ENCODE results near the gene CCN5. TPM values are rescaled to one million over a fixed set of nuclear protein-coding genes. Genes with fewer than 3 reads are reported as not detected.

CCN5 gene
- total RNA-seq, 2 experiments from 2014 or later = not detected

DNA sequence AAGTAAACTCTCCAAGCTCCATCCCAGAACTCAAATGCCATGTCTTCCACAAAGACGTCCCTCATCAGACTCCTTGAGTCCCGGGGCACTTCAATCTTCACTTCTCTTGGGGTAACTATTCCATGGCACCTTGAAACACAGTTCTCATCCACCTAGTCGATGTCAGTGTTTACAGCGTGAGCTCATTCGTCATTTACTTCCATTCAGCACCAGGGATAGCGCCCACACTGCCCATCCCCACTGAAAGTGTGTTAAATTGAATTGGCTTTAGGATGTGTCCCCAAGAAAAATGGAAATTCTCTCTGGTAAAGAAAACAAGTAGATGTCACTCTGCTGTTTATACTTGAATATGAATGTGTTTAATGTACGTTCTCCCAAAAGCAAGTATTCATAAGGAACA lies 61.8 kb downstream of the CCN5 start:
- TF ChIP-seq, protein P1, sequence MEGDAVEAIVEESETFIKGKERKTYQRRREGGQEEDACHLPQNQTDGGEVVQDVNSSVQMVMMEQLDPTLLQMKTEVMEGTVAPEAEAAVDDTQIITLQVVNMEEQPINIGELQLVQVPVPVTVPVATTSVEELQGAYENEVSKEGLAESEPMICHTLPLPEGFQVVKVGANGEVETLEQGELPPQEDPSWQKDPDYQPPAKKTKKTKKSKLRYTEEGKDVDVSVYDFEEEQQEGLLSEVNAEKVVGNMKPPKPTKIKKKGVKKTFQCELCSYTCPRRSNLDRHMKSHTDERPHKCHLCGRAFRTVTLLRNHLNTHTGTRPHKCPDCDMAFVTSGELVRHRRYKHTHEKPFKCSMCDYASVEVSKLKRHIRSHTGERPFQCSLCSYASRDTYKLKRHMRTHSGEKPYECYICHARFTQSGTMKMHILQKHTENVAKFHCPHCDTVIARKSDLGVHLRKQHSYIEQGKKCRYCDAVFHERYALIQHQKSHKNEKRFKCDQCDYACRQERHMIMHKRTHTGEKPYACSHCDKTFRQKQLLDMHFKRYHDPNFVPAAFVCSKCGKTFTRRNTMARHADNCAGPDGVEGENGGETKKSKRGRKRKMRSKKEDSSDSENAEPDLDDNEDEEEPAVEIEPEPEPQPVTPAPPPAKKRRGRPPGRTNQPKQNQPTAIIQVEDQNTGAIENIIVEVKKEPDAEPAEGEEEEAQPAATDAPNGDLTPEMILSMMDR (conservative IDR thresholded peaks at IDR 0.05; ENCODE audit: low read length) = no peak
- no peak for TF ChIP-seq EZH2phosphoT487 (IDR thresholded peaks at IDR 0.05; ENCODE audit: borderline replicate concordance, low read depth, low read length)
- DNase-seq (ENCODE audit: low spot score) = no peak
- H3K4me3 ChIP-seq (ENCODE audit: low read depth, low read length, poor library complexity, severe bottlenecking) = no peak overlapping the region
- no peaks in the 10 kb centered on the region for H3K79me2 ChIP-seq (ENCODE audit: insufficient read depth, low read depth, low read length)
- H3K36me3 ChIP-seq (ENCODE audit: insufficient read depth, low read length) = no peaks in the 10 kb centered on the region
- H4K20me1 ChIP-seq (ENCODE audit: insufficient read depth, low read length) = no peaks in the 10 kb centered on the region
- H3K9me3 ChIP-seq (ENCODE audit: low read length) = no peaks in the 10 kb centered on the region
- no peak overlapping the region for H3K27ac ChIP-seq (ENCODE audit: low read depth, low read length, poor library complexity, severe bottlenecking)
- no peaks in the 10 kb centered on the region for H3K9me2 ChIP-seq (ENCODE audit: insufficient read depth, low read length)
- CTCF ChIA-PET (ENCODE audit: unreplicated experiment) = no interaction called here
- intact Hi-C loops (cut with micrococcal nuclease; ENCODE audit: unreplicated experiment) = no loop called here
- no peak overlapping the region for H3K4me2 ChIP-seq (ENCODE audit: low read length)
- no peaks in the 10 kb centered on the region for H3K4me1 ChIP-seq (ENCODE audit: insufficient read depth, low read length, poor library complexity, severe bottlenecking)
- POLR2A ChIA-PET = interaction anchor here (0.5 to 0.6 kb wide), 2 partner anchors 29 to 114 kb away, joined by 3 to 7 read pairs; no protein-coding TSS in a partner anchor
- no peak overlapping the region for H2AFZ ChIP-seq (ENCODE audit: low read length)
- BruUV-seq (replicated peaks) = no TSS peak

Other genes with a start within 250 kb of the CCN5 start
- 3.2 and 5.6 TPM in 2 replicates for gene TTPAL, start 239.5 kb upstream of the CCN5 start, total RNA-seq (2014; rRNA removed; shearing (Covaris generic))
- 18.8 and 19.8 TPM in 2 replicates for gene TTPAL, start 239.5 kb upstream of the CCN5 start, total RNA-seq (2022)
- 19.3 and 24.4 TPM in 2 replicates for gene SERINC3, start 193.3 kb upstream of the CCN5 start, total RNA-seq (2014; rRNA removed; shearing (Covaris generic))
- gene SERINC3, start 193.3 kb upstream of the CCN5 start, total RNA-seq (2022) = 55.4 and 62.7 TPM in 2 replicates
- 37.2 and 46.9 TPM in 2 replicates for gene PKIG, start 132.8 kb upstream of the CCN5 start, total RNA-seq (2014; rRNA removed; shearing (Covaris generic))
- 31.7 and 34.9 TPM in 2 replicates for gene PKIG, start 132.8 kb upstream of the CCN5 start, total RNA-seq (2022)
- gene ADA, start 63.7 kb upstream of the CCN5 start, total RNA-seq (2014; rRNA removed; shearing (Covaris generic)) = 67.0 and 78.2 TPM in 2 replicates
- 142 and 158 TPM in 2 replicates for gene ADA, start 63.7 kb upstream of the CCN5 start, total RNA-seq (2022)
- gene KCNK15, start 30.5 kb downstream of the CCN5 start, total RNA-seq (2014; rRNA removed; shearing (Covaris generic)) = not detected in 2 replicates
- not detected in 2 replicates for gene KCNK15, start 30.5 kb downstream of the CCN5 start, total RNA-seq (2022)
- gene RIMS4, start 95.2 kb downstream of the CCN5 start, total RNA-seq (2014; rRNA removed; shearing (Covaris generic)) = not detected in 2 replicates
- gene RIMS4, start 95.2 kb downstream of the CCN5 start, total RNA-seq (2022) = 0.13 TPM in 1 of 2 replicates, not detected in the other
- 60.5 and 72.8 TPM in 2 replicates for gene YWHAB, start 170.3 kb downstream of the CCN5 start, total RNA-seq (2014; rRNA removed; shearing (Covaris generic))
- 245 and 256 TPM in 2 replicates for gene YWHAB, start 170.3 kb downstream of the CCN5 start, total RNA-seq (2022)
- 48.8 and 58.7 TPM in 2 replicates for gene PABPC1L, start 194.7 kb downstream of the CCN5 start, total RNA-seq (2014; rRNA removed; shearing (Covaris generic))
- gene PABPC1L, start 194.7 kb downstream of the CCN5 start, total RNA-seq (2022) = 171 and 203 TPM in 2 replicates
- 35.2 and 38.6 TPM in 2 replicates for gene TOMM34, start 245.0 kb downstream of the CCN5 start, total RNA-seq (2014; rRNA removed; shearing (Covaris generic))
- gene TOMM34, start 245.0 kb downstream of the CCN5 start, total RNA-seq (2022) = 48.2 and 50.6 TPM in 2 replicates